Neutrophil (primary cell): ENCODE measurements around the gene RESF1.

ENCODE experiments used
- H3K27ac ChIP-seq: fragments of 200-600 bp; sonication (generic); 2 replicates; pipeline ENCODE4 v1.5.1; 2016; ENCODE audit warnings: mild to moderate bottlenecking, moderate library complexity
- H3K27me3 ChIP-seq: fragments of 200-600 bp; sonication (generic); 2 replicates; pipeline ENCODE4 v1.6.0; 2016; ENCODE audit warnings: mild to moderate bottlenecking
- H3K36me3 ChIP-seq: fragments of 200-600 bp; sonication (generic); 2 replicates; pipeline ENCODE4 v1.5.1; 2017
- H3K4me1 ChIP-seq, 2 experiments: fragments of 200-600 bp in 1 of 2; sonication (generic) in 1 of 2; 1 replicate in 1 of 2; 2 replicates in 1 of 2; pipeline versions ENCODE4 v1.5.1 to v1.6.1; 2013 to 2016; ENCODE audit warnings: low read depth in 1 of 2, low read length in 1 of 2, mild to moderate bottlenecking in 1 of 2, moderate library complexity in 1 of 2; ENCODE audit not compliant: control insufficient read depth in 1 of 2, insufficient read depth in 1 of 2
- H3K4me3 ChIP-seq, 2 experiments: fragments of 200-600 bp in 1 of 2; sonication (generic) in 1 of 2; 1 replicate in 1 of 2; 2 replicates in 1 of 2; pipeline ENCODE4 v1.5.1; 2013 to 2016; ENCODE audit warnings: low read depth in 1 of 2, low read length in 1 of 2, mild to moderate bottlenecking in 1 of 2, moderate library complexity in 1 of 2
- H3K9me3 ChIP-seq: fragments of 200-600 bp; sonication (generic); 2 replicates; pipeline ENCODE4 v1.5.1; 2016
- CTCF ChIP-seq: fragments of 200-600 bp; sonication (generic); IDR thresholded peaks from 2 replicates; pipeline ENCODE4 v1.5.1; 2016; ENCODE audit warnings: antibody characterized with exemption

Gene RESF1

GRCh38 chr12:32003654-32004053 is 44.4 kb downstream of the RESF1 start:
- no peak overlapping the region for H3K4me3 ChIP-seq
- no peaks in the 10 kb centered on the region for H3K27me3 ChIP-seq
- TF ChIP-seq CTCF, result no peak
- peaks cover 62% of the 10 kb centered on the region for H3K36me3 ChIP-seq
- H3K4me1 ChIP-seq, result no peaks in the 10 kb centered on the region
- H3K27ac ChIP-seq, result no peak overlapping the region
- no peaks in the 10 kb centered on the region for H3K9me3 ChIP-seq

- H3K9me3 ChIP-seq, result no peaks in the 10 kb centered on the region
- no peak overlapping the region for H3K27ac ChIP-seq
- peaks cover 43% of the 10 kb centered on the region for H3K36me3 ChIP-seq
- no peak overlapping the region for H3K4me3 ChIP-seq
- H3K27me3 ChIP-seq, result no peaks in the 10 kb centered on the region
- no peaks in the 10 kb centered on the region for H3K4me1 ChIP-seq
- TF ChIP-seq CTCF, result no peak
Measured at GRCh38 chr12:32005496-32006125, 46.4 kb downstream of the RESF1 start.
